OCI-LY1 (cell line): ENCODE data around the gene CCDC102A.

Experiments
- H2AFZ ChIP-seq: fragments of 200-600 bp; sonication (generic), shearing (Covaris generic); 2 replicates; pipeline ENCODE4 v1.6.0; 2014; ENCODE audit warnings: antibody characterized with exemption, mild to moderate bottlenecking, low read length
- H3F3A ChIP-seq: fragments of 200-600 bp; sonication (generic), shearing (Covaris generic); 2 replicates; pipeline ENCODE4 v1.6.0; 2014; ENCODE audit warnings: mild to moderate bottlenecking, antibody characterized with exemption, low read length, moderate library complexity; ENCODE audit not compliant: insufficient read depth
- H3K27ac ChIP-seq: fragments of 200-600 bp; sonication (generic); 2 replicates; pipeline ENCODE4 v1.5.1; 2014; ENCODE audit warnings: low read length, mixed run types, mild to moderate bottlenecking, low read depth; ENCODE audit not compliant: poor library complexity, severe bottlenecking
- H3K27me3 ChIP-seq: fragments of 200-600 bp; sonication (generic); 2 replicates; pipeline ENCODE4 v1.6.0; 2014; ENCODE audit warnings: antibody characterized with exemption, mild to moderate bottlenecking, low read length, moderate library complexity; ENCODE audit not compliant: insufficient read depth
- H3K36me3 ChIP-seq: fragments of 200-600 bp; sonication (generic); 2 replicates; pipeline ENCODE4 v1.6.1; 2014; ENCODE audit warnings: mild to moderate bottlenecking, antibody characterized with exemption, low read length, moderate library complexity, mixed read lengths; ENCODE audit not compliant: insufficient read depth
- H3K4me1 ChIP-seq: fragments of 200-600 bp; sonication (generic); 2 replicates; pipeline ENCODE4 v1.5.1; 2014; ENCODE audit warnings: mild to moderate bottlenecking, low read length, moderate library complexity; ENCODE audit not compliant: insufficient read depth, severe bottlenecking
- H3K4me2 ChIP-seq: fragments of 200-600 bp; sonication (generic), shearing (Covaris generic); 2 replicates; pipeline ENCODE4 v1.6.1; 2014; ENCODE audit warnings: low read length
- H3K4me3 ChIP-seq: fragments of 200-600 bp; sonication (generic); 2 replicates; pipeline ENCODE4 v1.5.1; 2014; ENCODE audit warnings: low read length, low read depth, mild to moderate bottlenecking, mixed read lengths; ENCODE audit not compliant: poor library complexity, severe bottlenecking
- H3K79me2 ChIP-seq: fragments of 200-600 bp; shearing (Covaris generic); 2 replicates; pipeline ENCODE4 v1.6.1; 2016; ENCODE audit warnings: mixed run types, low read length, mixed read lengths; ENCODE audit not compliant: insufficient read depth
- H3K9ac ChIP-seq: fragments of 200-600 bp; sonication (generic), shearing (Covaris generic); 2 replicates; pipeline ENCODE4 v1.6.1; 2014; ENCODE audit warnings: mild to moderate bottlenecking, low read length, mixed read lengths
- H3K9me2 ChIP-seq: fragments of 200-600 bp; sonication (generic), shearing (Covaris generic); 2 replicates; pipeline ENCODE4 v1.6.1; 2014; ENCODE audit warnings: low read depth, mild to moderate bottlenecking, low read length, mixed read lengths
- H3K9me3 ChIP-seq: fragments of 200-600 bp; shearing (Covaris generic); 2 replicates; pipeline ENCODE4 v1.6.1; 2014; ENCODE audit warnings: low read length, mixed read lengths
- H4K20me1 ChIP-seq: fragments of 200-600 bp; sonication (generic), shearing (Covaris generic); 2 replicates; pipeline ENCODE4 v1.6.0; 2016; ENCODE audit warnings: mild to moderate bottlenecking, low read length; ENCODE audit not compliant: insufficient read depth
- EZH2 ChIP-seq: fragments of 200-600 bp; sonication (generic), shearing (Covaris generic); IDR thresholded peaks from 2 replicates; pipeline ENCODE4 v1.8.0; 2017; ENCODE audit warnings: borderline replicate concordance, mixed run types, mild to moderate bottlenecking, antibody characterized with exemption, low read length, moderate library complexity, mixed read lengths
- TF ChIP-seq, protein P1 (sequence below): fragments of 200-600 bp; sonication (generic), shearing (Covaris generic); IDR thresholded peaks from 2 replicates; pipeline ENCODE4 v1.5.1; 2017; ENCODE audit warnings: mild to moderate bottlenecking, antibody characterized with exemption, low read length, moderate library complexity, mixed read lengths

CCDC102A gene

GRCh38 chr16:57483725-57484514 is 52.5 kb downstream of the CCDC102A start:
- Histone ChIP-seq H3K9me2 (no peaks in the 10 kb centered on the region), H3K9ac (no peak overlapping the region), H3K4me2 (no peak overlapping the region), H2AFZ (no peak overlapping the region), H3F3A (no peaks in the 10 kb centered on the region), H3K27ac (no peak overlapping the region), H3K4me1 (peaks cover 9% of the 10 kb centered on the region), H3K79me2 (no peaks in the 10 kb centered on the region), H3K9me3 (no peaks in the 10 kb centered on the region), H3K36me3 (no peaks in the 10 kb centered on the region), H4K20me1 (no peaks in the 10 kb centered on the region), H3K4me3 (no peak overlapping the region), H3K27me3 (peaks cover 6% of the 10 kb centered on the region; the same call in 1 of the 2 replicates)
- no peak for TF ChIP-seq EZH2
- TF ChIP-seq, protein P1, sequence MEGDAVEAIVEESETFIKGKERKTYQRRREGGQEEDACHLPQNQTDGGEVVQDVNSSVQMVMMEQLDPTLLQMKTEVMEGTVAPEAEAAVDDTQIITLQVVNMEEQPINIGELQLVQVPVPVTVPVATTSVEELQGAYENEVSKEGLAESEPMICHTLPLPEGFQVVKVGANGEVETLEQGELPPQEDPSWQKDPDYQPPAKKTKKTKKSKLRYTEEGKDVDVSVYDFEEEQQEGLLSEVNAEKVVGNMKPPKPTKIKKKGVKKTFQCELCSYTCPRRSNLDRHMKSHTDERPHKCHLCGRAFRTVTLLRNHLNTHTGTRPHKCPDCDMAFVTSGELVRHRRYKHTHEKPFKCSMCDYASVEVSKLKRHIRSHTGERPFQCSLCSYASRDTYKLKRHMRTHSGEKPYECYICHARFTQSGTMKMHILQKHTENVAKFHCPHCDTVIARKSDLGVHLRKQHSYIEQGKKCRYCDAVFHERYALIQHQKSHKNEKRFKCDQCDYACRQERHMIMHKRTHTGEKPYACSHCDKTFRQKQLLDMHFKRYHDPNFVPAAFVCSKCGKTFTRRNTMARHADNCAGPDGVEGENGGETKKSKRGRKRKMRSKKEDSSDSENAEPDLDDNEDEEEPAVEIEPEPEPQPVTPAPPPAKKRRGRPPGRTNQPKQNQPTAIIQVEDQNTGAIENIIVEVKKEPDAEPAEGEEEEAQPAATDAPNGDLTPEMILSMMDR = no peak

GRCh38 chr16:57482845-57483545 is 53.4 kb downstream of the CCDC102A start:
- H3K4me1 ChIP-seq = peaks cover 9% of the 10 kb centered on the region
- H3K9ac ChIP-seq = no peak overlapping the region
- no peak overlapping the region for H3K4me3 ChIP-seq
- H3F3A ChIP-seq = no peaks in the 10 kb centered on the region
- H3K4me2 ChIP-seq = no peak overlapping the region
- H3K79me2 ChIP-seq = no peaks in the 10 kb centered on the region
- H3K36me3 ChIP-seq = no peaks in the 10 kb centered on the region
- H3K9me2 ChIP-seq = no peaks in the 10 kb centered on the region
- peaks cover 6% of the 10 kb centered on the region; the same call in 1 of the 2 replicates for H3K27me3 ChIP-seq
- H2AFZ ChIP-seq = no peak overlapping the region
- TF ChIP-seq EZH2 = no peak
- TF ChIP-seq, protein P1 = no peak
- no peak overlapping the region for H3K27ac ChIP-seq
- H4K20me1 ChIP-seq = no peaks in the 10 kb centered on the region
- no peaks in the 10 kb centered on the region for H3K9me3 ChIP-seq

DNA sequence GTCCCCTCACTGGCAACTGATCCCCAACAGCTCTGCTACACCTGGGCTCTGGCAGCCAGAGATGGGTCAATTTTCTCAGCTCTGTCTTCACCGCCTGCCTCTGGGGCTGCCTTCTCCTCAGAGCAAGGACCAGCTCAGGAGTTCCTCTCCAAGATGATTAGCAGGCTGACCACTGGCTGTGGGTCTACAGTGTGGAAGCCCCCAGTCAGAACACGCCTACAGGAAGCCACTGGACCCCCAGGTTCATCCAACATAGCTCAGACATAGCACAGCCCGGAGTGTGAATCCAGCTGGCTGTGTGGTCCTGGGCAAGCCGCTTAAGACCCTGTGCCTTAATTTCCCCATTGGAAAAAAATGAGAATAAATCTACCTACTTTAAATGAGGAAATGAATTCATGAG is 55.0 kb downstream of the CCDC102A start:
- Histone ChIP-seq H3K4me2 (no peak overlapping the region), H3K9ac (no peak overlapping the region), H3K79me2 (no peaks in the 10 kb centered on the region), H4K20me1 (no peaks in the 10 kb centered on the region), H2AFZ (no peak overlapping the region), H3K4me3 (no peak overlapping the region), H3F3A (no peaks in the 10 kb centered on the region), H3K9me2 (no peaks in the 10 kb centered on the region), H3K27ac (no peak overlapping the region), H3K4me1 (peaks cover 9% of the 10 kb centered on the region), H3K9me3 (no peaks in the 10 kb centered on the region), H3K27me3 (0 out of 2 replicates have a peak, but pooled peaks cover 6% of the 10 kb centered on the region), H3K36me3 (no peaks in the 10 kb centered on the region)
- no peak for TF ChIP-seq EZH2
- TF ChIP-seq, protein P1 = no peak
